A549 (cell line): ENCODE data around the gene STING1. TPM values are rescaled to one million over a fixed set of nuclear protein-coding genes. Genes with fewer than 3 reads are reported as not detected.
"Not testable (repeated sequence)": the region's sequence is repeated elsewhere in the genome, so short reads cannot be mapped to it uniquely, and the experiment has no call there.

Source experiments
- ATAC-seq, 2 experiments: fragments of 200-7000 bp in 1 of 2; fragments of >200 bp in 1 of 2; cut with Nextera tagmentation in 1 of 2; cut with Tn5 transposase in 1 of 2; 3 replicates each; pipeline versions ENCODE4 v1.8.0 to v1.9.1; 2018 to 2020; ENCODE audit warnings: mild to moderate bottlenecking in 1 of 2, moderate library complexity in 1 of 2
- CTCF ChIA-PET: fragments of 300-600 bp; sonication (Branson Sonifier 250); formaldehyde crosslinking; extraction: SDS; loops from one replicate; lab custom pipeline; 2021; ENCODE audit warnings: antibody characterized with exemption, inconsistent platforms; lab: Yijun Ruan, JAX
- POLR2A ChIA-PET: fragments of 350-600 bp; formaldehyde crosslinking; extraction: SDS; loops from one replicate; lab custom pipeline; 2021; ENCODE audit warnings: antibody characterized with exemption, inconsistent platforms; lab: Yijun Ruan, JAX
- DNase-seq, 2 experiments: peaks; one replicate each; pipeline versions ENCODE4 v3.0.0 to v3.0.0-alpha.2; 2011 to 2016; ENCODE audit warnings: low read depth in 1 of 2, low spot score in 1 of 2
- FAIRE-seq: peaks from 2 replicates; lab custom pipeline; 2011; peaks lifted over from hg19 to GRCh38; lab: Jason Lieb, UNC
- H3K27ac ChIP-seq, 2 experiments: fragments of >200 bp; sonication (Bioruptor Twin); formaldehyde crosslinking; 3 replicates each; pipeline ENCODE4 v1.5.1; 2016 to 2017
- H3K4me1 ChIP-seq: fragments of >200 bp; sonication (Bioruptor Twin); formaldehyde crosslinking; 3 replicates; pipeline ENCODE4 v1.6.1; 2016
- H3K4me2 ChIP-seq: fragments of >200 bp; sonication (Bioruptor Twin); formaldehyde crosslinking; 3 replicates; pipeline ENCODE4 v1.6.1; 2016
- H3K4me3 ChIP-seq: fragments of >200 bp; sonication (Bioruptor Twin); formaldehyde crosslinking; 3 replicates; pipeline ENCODE4 v1.5.1; 2016
- H3K9me3 ChIP-seq: fragments of >200 bp; sonication (Bioruptor Twin); formaldehyde crosslinking; 3 replicates; pipeline ENCODE4 v1.6.1; 2016
- CBX2 ChIP-seq: fragments of 200-600 bp; sonication (generic); IDR thresholded peaks from 2 replicates; pipeline ENCODE4 v1.6.1; 2016; ENCODE audit warnings: low read depth, mild to moderate bottlenecking, borderline replicate concordance
- CEBPB ChIP-seq, 2 experiments: fragments of >200 bp in 1 of 2; sonication (Bioruptor Twin) in 1 of 2; formaldehyde crosslinking in 1 of 2; IDR thresholded peaks; 2 replicates each; pipeline ENCODE4 v1.6.1; 2012 to 2016
- EP300 ChIP-seq, 2 experiments: fragments of >200 bp; sonication (Bioruptor Twin); formaldehyde crosslinking; IDR thresholded peaks; 2 replicates in 1 of 2; 3 replicates in 1 of 2; pipeline ENCODE4 v1.6.1; 2016 to 2017
- ESRRA ChIP-seq: fragments of 150-350 bp; IDR thresholded peaks from 2 replicates; pipeline ENCODE4 v1.6.1; 2014; ENCODE audit warnings: mild to moderate bottlenecking, low read length, borderline replicate concordance
- FOSB ChIP-seq: fragments of 250-450 bp; sonication (Bioruptor Pico); IDR thresholded peaks from 2 replicates; pipeline ENCODE4 v1.5.0; 2020; ENCODE audit warnings: mild to moderate bottlenecking, moderate library complexity
- MYC ChIP-seq: IDR thresholded peaks from 2 replicates; pipeline ENCODE4 v1.6.1; 2012; ENCODE audit warnings: mild to moderate bottlenecking, inconsistent platforms, low read length, improper control_type of control experiment, borderline replicate concordance
- RFX5 ChIP-seq: fragments of 450-650 bp; IDR thresholded peaks from 2 replicates; pipeline ENCODE4 v1.7.1; 2014; ENCODE audit warnings: antibody characterized with exemption, mild to moderate bottlenecking, moderate library complexity
- WGBS: methylation state at CpG from one replicate; pipeline ENCODE4 v1.1.6; 2017; ENCODE audit errors: missing lambda C conversion rate; 5-methylcytosine and 5-hydroxymethylcytosine counted together
- polyA plus RNA-seq, 4 experiments: library from polyadenylated mRNA; depleted of rRNA in 3 of 4; stranded (reverse); fragments of >200 nt; fragmentation: RNase III in 1 of 4; extraction: RNeasy Plus Mini Kit Qiagen cat#74134 plus additional on column Dnase treatment in 1 of 4; gene quantifications; 2 replicates in 3 of 4; 3 replicates in 1 of 4; pipeline ENCODE4 v1.2.3, GENCODE V29; 2011 to 2017
- TF ChIP-seq, protein P1 (sequence below): fragments of 250-450 bp; sonication (Bioruptor Pico); IDR thresholded peaks from 2 replicates; pipeline ENCODE4 v1.5.0; 2020; ENCODE audit warnings: low read depth, mild to moderate bottlenecking, moderate library complexity

Gene STING1
- polyA plus RNA-seq, 2 of the 4 experiments (the other 2 are of a cell fraction), result 0.72 to 0.92 TPM

DNA sequence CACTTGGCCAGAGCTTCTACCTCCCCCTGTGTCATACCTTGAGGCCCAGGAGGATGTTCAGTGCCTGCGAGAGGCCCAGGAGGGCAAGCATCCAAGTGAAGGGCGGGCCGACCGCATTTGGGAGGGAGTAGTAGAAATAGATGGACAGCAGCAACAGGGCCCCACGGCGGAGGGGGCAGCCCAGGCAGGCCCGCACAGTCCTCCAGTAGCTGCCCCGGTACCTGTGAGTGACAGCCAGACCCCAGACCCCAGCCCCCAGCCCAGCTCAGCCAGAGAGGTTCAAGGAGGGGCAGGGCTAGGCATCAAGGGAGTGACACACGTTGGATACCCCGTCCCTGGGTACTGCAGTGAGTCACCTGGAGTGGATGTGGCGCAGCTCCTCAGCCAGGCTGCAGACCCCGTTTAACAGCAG, 1.4 kb downstream of the STING1 start (continued):
- TF ChIP-seq MYC (no peak), RFX5 (no peak), CBX2 (no peak)
- TF ChIP-seq, all 56 proteins: peak for 0

DNA sequence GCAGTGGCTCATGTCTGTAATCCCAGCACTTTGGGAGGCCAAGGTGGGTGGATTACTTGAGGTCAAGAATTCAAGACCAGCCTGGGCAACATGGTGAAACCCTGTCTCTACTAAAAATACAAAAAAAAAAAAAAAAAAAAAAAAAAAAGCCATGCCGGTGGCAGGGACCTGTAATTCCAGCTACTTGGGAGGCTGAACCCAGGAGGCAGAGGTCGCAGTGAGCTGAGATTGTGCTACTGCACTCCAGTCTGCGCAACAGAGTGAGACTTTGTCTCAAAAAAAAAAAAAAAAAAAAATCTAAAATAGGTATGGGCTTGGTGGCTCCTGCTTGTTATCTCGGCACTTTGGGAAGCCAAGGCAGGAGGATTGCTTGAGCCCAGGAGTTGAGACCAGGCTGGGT, 2.8 kb downstream of the STING1 start:
- H3K4me1 ChIP-seq, DNase-seq, POLR2A ChIA-PET, H3K27ac ChIP-seq, H3K4me2 ChIP-seq, H3K9me3 ChIP-seq, FAIRE-seq, ATAC-seq, H3K4me3 ChIP-seq: not testable (repeated sequence)
- CTCF ChIA-PET, result interaction anchor here (0.6 kb wide), 1 partner anchor 71 kb away, joined by 3 read pairs; no protein-coding TSS in a partner anchor
- WGBS, result 85% methylated on average over 4 of the region's 4 CpGs

DNA sequence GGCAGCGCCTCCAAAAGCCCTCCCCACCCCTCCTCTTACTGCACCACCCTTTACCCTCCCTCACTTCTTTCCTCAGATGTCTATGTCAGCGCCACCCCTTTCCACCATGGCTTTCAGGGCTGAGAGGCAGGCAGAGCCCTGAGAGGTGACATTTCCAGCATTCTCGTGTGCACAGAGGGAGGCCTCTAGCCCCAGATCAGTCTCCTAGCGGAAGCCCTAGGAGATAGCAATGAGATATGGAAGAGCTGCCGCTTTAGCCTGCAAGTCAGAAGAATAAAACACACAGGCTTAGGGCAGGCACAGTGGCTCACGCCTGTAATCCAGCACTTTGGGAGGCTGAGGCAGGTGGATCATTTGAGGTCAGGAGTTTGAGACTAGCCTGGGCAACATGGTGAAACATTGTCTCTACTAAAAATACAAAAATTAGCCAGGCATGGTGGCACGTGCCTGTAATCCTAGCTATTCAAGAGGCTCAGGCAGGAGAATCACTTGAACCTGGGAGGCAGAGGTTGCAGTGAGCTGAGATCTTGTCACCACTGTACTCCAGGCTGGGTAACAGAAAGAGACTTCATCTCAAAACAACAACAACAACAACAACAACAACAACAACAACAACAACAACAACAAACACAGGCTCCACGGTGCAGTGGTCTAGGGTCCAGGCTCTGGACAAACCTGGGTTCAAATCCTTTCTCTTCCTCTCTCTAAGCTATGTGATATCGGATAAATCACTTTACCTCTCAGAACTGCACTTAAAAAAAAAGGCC, 3.7 kb downstream of the STING1 start:
- H3K9me3 ChIP-seq, DNase-seq, ATAC-seq, H3K4me2 ChIP-seq, H3K4me1 ChIP-seq, H3K27ac ChIP-seq, H3K4me3 ChIP-seq, FAIRE-seq: not testable (repeated sequence)
- ChIA-PET CTCF (interaction anchor here (0.8 to 1.0 kb wide), 2 partner anchors 9 to 57 kb away, joined by 3 read pairs; partner anchors contain the start of gene SMIM33), POLR2A (interaction anchor here (0.6 kb wide), 1 partner anchor 15 kb away, joined by 3 read pairs; no protein-coding TSS in a partner anchor)
- 65% methylated on average over 9 of the region's 9 CpGs for WGBS

DNA sequence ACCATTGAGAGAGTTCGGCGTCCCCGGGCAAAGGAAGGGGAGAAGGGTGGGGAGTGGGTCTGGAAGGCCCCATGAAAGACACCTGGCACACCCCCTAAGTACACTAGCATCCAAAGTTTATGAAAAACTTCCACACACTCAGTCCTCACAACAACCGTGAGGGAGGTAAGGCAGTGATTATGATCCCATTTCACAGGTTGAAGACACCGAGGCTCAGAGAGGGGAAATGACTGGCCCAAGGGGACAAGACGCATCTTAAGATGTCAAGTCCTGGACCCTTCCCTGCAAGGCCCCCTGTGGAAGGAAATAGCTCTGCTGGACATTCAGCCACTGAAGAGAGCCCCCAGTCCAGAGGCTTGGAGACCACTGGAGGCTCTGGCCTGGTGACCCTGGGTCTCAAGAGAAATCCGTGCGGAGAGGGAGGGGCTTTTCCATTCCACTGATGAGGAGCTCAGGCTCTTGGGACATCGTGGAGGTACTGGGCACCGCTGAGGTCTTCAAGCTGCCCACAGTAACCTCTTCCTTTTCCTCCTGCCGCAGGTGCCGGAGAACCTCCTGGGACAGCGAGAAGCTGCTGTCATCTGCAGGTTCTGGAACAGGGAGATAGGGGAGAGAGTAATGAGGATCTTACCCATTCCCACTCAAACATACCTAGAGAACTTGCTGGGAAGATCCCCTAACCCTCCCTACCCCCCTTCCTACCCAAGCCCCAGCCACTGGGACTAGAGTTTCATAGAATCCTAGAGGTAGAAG, 6.5 kb downstream of the STING1 start:
- FAIRE-seq (no peak), ATAC-seq (no peak)
- 79% methylated on average over 13 of the region's 13 CpGs for WGBS

DNA sequence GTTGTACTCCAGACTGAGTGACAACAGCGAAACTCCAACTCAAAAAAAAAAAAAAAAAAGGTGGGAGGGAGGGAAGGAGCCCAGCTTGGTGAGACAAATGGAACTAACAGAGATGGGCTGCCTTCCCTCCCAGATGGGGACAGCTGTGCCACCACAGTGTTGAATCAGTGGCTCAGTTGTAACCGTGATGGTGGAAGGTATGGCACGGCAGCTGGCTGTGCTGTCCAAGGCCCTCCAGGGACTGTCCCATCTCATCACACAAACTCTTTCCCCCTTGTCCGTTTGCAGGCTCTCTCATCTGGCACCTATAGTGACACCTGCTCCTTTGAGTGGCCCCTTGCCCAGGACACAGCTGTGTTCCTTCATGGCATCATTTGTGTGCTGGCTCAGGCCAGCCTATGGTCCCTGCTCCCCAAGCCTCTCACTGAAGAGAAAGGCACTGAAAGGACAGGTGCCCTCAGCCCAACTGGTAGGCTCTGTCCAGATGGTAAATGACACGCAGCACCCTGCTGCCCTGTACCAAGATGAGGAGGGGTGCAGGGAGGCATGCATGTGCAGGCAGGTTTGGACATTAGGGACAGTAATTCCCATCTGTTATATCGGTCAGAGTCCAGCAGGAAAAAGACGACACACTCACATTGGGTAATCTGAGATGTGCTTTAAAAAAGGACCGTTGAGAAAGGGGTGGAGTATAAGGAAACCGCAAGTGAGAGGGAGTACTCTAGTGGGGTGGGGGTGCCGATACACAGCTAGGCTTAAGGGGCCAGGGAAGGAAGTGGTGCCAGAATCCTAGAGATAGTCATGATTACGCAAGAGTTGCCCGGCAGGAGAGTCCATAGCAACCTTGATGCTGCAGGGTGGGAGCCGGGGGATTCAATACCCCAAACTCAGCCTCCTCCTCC, 7.4 kb downstream of the STING1 start:
- Histone ChIP-seq H3K27ac (no peak overlapping the region), H3K4me3 (no peak overlapping the region), H3K9me3 (no peaks in the 10 kb centered on the region), H3K4me1 (no peaks in the 10 kb centered on the region)
- no peak for DNase-seq
- ATAC-seq, result no peak
- POLR2A ChIA-PET, result no interaction called here
- 68% methylated on average over 13 of the region's 13 CpGs for WGBS
- FAIRE-seq, result no peak
- CTCF ChIA-PET, result interaction anchor here (1.0 kb wide), 1 partner anchor 53 kb away, joined by 4 read pairs; no protein-coding TSS in a partner anchor
- peak; percentile 40 to 64; a peak in 3 of 4 replicates for TF ChIP-seq CEBPB (IDR thresholded peaks at IDR 0.05)
- no peak for TF ChIP-seq EP300 (IDR thresholded peaks at IDR 0.05)
- TF ChIP-seq ESRRA, result no peak
- TF ChIP-seq, all 56 proteins: peak for 1
- no peak overlapping the region for H3K4me2 ChIP-seq

More for the DNA sequence above, 6.5 kb downstream of the STING1 start:
- no peak for DNase-seq
- Histone ChIP-seq H3K4me2 (no peak overlapping the region), H3K9me3 (no peaks in the 10 kb centered on the region), H3K4me3 (no peak overlapping the region), H3K4me1 (no peaks in the 10 kb centered on the region), H3K27ac (no peak overlapping the region)
- CTCF ChIA-PET, result interaction anchor here (0.7 kb wide), 1 partner anchor 62 kb away, joined by 3 read pairs; no protein-coding TSS in a partner anchor
- TF ChIP-seq, protein P1, sequence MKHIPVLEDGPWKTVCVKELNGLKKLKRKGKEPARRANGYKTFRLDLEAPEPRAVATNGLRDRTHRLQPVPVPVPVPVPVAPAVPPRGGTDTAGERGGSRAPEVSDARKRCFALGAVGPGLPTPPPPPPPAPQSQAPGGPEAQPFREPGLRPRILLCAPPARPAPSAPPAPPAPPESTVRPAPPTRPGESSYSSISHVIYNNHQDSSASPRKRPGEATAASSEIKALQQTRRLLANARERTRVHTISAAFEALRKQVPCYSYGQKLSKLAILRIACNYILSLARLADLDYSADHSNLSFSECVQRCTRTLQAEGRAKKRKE (CRISPR knock-in tag), result no peak
- TF ChIP-seq FOSB, result no peak
- POLR2A ChIA-PET, result no interaction called here
